HG03354 (cell line): ENCODE results near the gene RHBDL2.
A peak's percentile ranks its signal among the peaks of the same experiment; 100 is the strongest.
"Not testable (repeated sequence)": the region's sequence is repeated elsewhere in the genome, so short reads cannot be mapped to it uniquely, and the experiment has no call there.

ENCODE experiments used
- ATAC-seq: cut with Tn5 transposase; IDR thresholded peaks from one replicate; pipeline ENCODE4 v1.9.1; 2021; ENCODE audit warnings: mild to moderate bottlenecking; ENCODE audit not compliant: unreplicated experiment, poor library complexity, severe bottlenecking

Gene RHBDL2

GRCh38 chr1:38889589-38889988 is 52.0 kb downstream of the RHBDL2 start:
- ATAC-seq: no peak

DNA sequence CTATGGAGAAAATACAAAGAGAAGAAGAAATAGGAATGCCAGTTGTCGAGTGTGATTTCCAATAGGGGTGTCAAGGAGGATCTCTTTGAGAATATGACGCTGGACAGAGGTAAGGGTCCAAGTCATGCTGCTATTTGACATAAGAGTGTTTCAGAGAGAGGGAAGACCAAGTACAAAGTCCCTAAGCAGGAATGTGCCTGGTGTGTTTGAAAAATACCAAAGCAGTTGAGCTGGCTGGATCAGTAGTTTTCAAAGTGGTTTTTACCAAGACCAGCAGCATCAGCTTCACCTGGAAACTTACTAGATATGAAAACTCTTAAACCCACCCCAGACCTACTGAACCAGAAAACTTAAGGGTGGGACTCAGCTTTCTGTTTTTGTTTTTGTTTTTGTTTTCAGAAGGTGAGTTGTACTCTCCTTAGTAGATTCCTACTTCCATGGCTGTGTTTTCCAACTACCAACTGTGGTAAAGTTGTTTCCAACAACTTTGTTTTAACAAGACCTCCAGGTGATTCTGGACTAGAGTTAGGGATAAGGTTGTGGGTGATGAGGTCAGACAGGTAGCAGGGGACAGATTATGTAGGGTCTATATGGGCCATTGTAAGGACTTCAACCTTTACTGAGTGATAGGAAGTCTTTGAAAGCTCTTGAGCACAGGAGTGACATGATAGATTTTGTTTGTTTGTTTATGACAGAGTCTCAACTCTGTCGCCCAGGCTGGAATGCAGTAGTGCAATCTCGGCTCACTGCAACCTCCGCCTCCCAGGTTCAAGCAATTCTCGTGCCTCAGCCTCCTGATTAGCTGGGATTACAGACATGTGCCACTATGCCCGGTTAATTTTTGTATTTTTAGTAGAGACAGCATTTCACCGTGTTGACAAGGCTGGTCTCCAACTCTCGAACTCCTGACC is 53.0 kb downstream of the RHBDL2 start:
- no peak for ATAC-seq

DNA sequence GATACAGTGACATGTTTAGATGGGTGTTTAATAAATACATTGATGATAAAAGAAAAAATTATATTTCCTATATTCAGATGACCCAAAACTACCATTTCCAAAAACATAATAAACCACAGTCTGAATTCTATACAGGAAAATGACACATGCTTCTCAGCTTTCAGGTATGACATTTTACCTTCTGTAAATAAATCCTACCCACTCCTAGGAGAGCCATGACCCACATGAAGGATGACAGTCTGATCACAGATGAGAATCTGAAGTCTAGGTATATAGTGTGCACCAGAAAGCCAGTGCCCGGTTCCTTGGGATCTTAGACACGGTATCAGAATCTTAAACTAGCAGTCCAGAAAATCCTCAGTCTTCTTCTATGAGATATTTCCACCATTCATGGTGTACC is 56.5 kb downstream of the RHBDL2 start:
- ATAC-seq: no peak

GRCh38 chr1:38881487-38881886 is 60.1 kb downstream of the RHBDL2 start, which contains the start of gene GJA9:
Gene GJA9 (minus strand): TSS chr1:38881587. CDS start chr1:38876098, 5,489 bp downstream.
- no peak for ATAC-seq

DNA sequence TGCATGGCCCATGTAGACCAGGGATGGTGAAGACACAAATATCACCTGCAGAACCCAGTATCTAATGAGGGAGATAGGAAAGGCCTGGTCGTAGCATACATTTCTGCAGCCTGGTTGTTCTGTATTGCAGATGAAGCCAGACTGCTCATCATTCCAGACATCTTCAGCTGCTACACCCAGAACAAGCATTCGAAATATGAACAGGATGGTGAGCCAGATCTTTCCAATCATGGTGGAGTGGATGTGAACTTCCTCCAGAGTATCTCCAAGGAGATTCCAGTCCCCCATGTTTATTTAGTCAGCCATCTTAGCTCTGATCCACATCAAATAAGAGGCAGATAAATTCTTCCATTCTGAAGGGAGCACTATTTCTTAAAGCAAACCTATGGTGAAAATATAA is 65.8 kb downstream of the RHBDL2 start:
- ATAC-seq: no peak

- peak; percentile 97 for ATAC-seq
These were observed 68.3 kb downstream of the RHBDL2 start, which contains the start of gene MYCBP for GRCh38 chr1:38873027-38873969. Gene MYCBP (minus strand): TSS chr1:38873348. CDS start chr1:38873305, 43 bp downstream.

DNA sequence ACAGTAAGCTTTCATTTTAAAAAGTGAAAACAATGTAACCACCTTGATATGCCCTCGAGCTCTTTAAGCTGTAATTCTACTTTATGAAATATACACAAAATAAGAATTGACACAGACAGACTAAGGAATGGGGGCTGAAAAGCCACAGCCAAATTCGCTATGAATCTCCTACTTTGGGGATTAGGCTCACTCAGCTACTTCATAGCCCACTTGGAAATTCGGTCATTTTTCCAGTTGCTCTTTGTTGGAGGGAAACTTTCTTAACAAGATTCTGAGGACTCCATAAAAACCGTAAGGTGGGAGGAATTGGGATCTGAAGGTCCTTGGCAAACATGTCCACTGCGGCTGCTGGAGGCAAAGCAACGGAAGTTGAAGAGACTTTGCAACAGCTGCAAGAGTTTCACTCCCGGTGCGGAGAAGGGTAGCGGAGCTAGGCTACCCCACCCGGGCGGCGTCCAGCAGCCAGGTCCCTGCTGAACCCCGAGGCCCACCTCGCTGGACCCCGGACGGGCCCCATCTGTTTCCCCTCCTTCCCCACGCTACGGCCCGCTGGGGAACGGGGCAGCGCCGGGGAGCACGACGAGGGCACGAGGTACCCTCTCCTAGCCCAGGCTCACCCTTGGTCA is 69.1 kb downstream of the RHBDL2 start:
- ATAC-seq: peak; percentile 30

- ATAC-seq: no peak
These were observed 70.6 kb downstream of the RHBDL2 start for GRCh38 chr1:38870996-38871395.

DNA sequence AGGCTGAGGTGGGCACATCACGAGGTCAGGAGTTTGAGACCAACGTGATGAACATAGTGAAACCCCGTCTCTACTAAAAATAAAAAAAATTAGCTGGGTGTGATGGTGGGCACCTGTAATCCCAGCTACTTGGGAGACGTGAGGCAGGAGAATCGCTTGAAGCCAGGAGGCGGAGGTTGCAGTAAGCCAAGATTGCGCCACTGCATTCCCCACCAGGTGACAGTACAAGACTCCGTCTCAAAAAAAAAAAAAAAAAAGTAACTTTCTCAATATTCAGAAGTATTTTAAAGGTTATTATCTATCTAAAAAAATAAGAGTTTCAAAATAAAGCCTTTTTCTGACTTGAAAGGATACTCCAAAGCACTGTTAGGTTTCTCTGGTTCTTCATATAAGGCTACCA is 74.4 kb downstream of the RHBDL2 start:
- no peak for ATAC-seq

DNA sequence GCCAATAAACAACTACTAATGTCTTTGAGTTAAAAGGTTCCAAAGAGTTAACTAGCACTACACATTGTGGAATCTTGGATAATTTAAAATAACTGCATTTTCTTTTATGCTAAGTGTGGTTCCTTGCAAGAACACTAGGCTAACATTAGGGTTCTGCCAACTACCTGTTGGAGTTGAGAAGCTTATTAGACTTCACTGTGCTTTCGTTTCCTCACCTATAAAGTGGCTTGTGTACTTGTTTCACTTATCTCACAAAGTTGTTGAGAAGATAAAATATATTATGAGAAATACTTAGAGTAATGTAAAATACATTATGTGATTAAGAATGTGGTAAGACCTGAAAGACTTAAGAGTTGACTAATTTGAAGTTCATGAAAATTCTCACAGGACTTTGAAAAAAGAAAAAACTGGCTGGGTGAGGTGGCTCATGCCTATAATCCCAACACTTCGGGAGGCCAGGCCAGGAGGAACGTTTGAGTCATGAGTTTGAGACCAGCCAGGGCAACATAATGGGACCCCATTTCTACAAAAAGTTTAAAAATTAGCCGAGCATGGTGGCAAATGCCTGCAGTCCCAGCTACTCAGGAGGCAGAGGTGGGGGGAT is 76.4 kb downstream of the RHBDL2 start:
- no peak for ATAC-seq

- no peak for ATAC-seq
These were observed 81.2 kb downstream of the RHBDL2 start for GRCh38 chr1:38860454-38860795.

- ATAC-seq: peak; percentile 96
These were observed 81.8 kb downstream of the RHBDL2 start, which contains the start of gene RRAGC for GRCh38 chr1:38859561-38860453. Gene RRAGC (minus strand): TSS chr1:38859772. CDS start chr1:38859646, 126 bp downstream.

DNA sequence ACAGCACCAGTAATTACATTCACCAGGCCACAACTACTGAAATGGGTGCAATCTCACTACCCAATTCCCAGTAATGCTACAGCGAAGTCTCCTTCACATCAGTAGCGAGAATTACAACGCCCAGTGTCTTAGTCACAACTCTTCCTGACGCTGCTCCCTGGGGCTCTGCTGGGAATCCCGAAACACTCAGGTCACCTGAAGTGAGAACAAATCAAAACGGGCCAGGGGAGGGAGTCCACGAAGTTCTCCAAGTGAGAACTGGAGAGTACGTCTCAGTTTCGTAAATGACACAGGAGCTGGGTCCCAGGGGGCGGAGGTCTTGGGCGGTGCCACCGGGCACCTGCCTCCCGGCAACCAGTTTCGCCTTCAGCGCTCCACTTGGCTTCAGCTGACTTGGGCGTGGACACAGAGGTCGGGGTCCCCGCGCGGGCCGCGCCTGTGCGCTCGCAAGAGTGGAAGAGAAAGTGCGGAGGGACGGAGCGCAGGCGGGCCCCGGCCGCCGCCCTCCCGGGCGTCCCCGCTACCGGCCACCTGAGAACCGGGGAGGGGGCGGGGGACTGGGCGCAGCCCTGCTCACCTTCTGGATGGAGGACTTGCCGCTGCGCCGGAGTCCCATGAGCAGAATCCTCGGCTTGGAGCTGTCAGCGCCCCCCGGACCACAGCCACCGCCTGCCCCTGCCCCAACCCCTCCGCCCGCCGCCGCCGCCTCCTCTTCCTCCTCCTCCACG is 82.6 kb downstream of the RHBDL2 start:
- peak; percentile 25 for ATAC-seq

DNA sequence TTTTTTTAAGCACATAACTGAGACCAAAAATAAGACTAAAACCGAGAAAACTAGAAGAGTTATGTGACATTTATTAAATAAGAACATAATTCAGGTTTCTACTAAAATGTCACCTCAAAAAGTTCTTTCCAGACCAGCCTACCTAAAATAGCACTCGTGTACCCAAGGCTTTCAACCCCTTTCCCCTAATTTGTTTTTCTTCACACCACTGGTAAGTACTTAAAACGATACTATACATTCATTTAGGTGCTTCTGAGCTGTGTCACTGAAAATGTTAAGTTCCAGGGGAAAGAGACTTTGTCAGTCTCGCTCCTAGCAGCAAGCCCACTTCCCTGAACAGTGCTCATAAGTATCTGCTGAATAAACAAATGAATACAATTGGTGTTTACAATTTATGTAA is 88.8 kb downstream of the RHBDL2 start:
- no peak for ATAC-seq

GRCh38 chr1:38848071-38848470 is 93.6 kb downstream of the RHBDL2 start:
- no peak for ATAC-seq

GRCh38 chr1:38846210-38846609 is 95.4 kb downstream of the RHBDL2 start:
- no peak for ATAC-seq

- ATAC-seq: not testable (repeated sequence)
These were observed 96.5 kb downstream of the RHBDL2 start for GRCh38 chr1:38845088-38845487.

GRCh38 chr1:38840281-38840680 is 101.3 kb downstream of the RHBDL2 start:
- no peak for ATAC-seq
